A549 (cell line): ENCODE measurements around the gene ISLR2. TPM values are rescaled to one million over a fixed set of nuclear protein-coding genes. Genes with fewer than 3 reads are reported as not detected.

Experiments
- ATAC-seq, 2 experiments: fragments of 200-7000 bp in 1 of 2; fragments of >200 bp in 1 of 2; cut with Nextera tagmentation in 1 of 2; cut with Tn5 transposase in 1 of 2; 3 replicates each; pipeline versions ENCODE4 v1.8.0 to v1.9.1; 2018 to 2020; ENCODE audit warnings: mild to moderate bottlenecking in 1 of 2, moderate library complexity in 1 of 2
- CTCF ChIA-PET: fragments of 300-600 bp; sonication (Branson Sonifier 250); formaldehyde crosslinking; extraction: SDS; loops from one replicate; lab custom pipeline; 2021; ENCODE audit warnings: antibody characterized with exemption, inconsistent platforms; lab: Yijun Ruan, JAX
- POLR2A ChIA-PET: fragments of 350-600 bp; formaldehyde crosslinking; extraction: SDS; loops from one replicate; lab custom pipeline; 2021; ENCODE audit warnings: antibody characterized with exemption, inconsistent platforms; lab: Yijun Ruan, JAX
- DNase-seq, 2 experiments: peaks; one replicate each; pipeline versions ENCODE4 v3.0.0 to v3.0.0-alpha.2; 2011 to 2016; ENCODE audit warnings: low read depth in 1 of 2, low spot score in 1 of 2
- FAIRE-seq: peaks from 2 replicates; lab custom pipeline; 2011; peaks lifted over from hg19 to GRCh38; lab: Jason Lieb, UNC
- H3K27ac ChIP-seq, 2 experiments: fragments of >200 bp; sonication (Bioruptor Twin); formaldehyde crosslinking; 3 replicates each; pipeline ENCODE4 v1.5.1; 2016 to 2017
- H3K4me1 ChIP-seq: fragments of >200 bp; sonication (Bioruptor Twin); formaldehyde crosslinking; 3 replicates; pipeline ENCODE4 v1.6.1; 2016
- H3K4me2 ChIP-seq: fragments of >200 bp; sonication (Bioruptor Twin); formaldehyde crosslinking; 3 replicates; pipeline ENCODE4 v1.6.1; 2016
- H3K4me3 ChIP-seq: fragments of >200 bp; sonication (Bioruptor Twin); formaldehyde crosslinking; 3 replicates; pipeline ENCODE4 v1.5.1; 2016
- H3K9me3 ChIP-seq: fragments of >200 bp; sonication (Bioruptor Twin); formaldehyde crosslinking; 3 replicates; pipeline ENCODE4 v1.6.1; 2016
- BCL3 ChIP-seq: fragments of >200 bp; sonication (Bioruptor Twin); formaldehyde crosslinking; IDR thresholded peaks from 3 replicates; pipeline ENCODE4 v1.6.1; 2016
- HDAC2 ChIP-seq: fragments of 200-600 bp; sonication (generic); IDR thresholded peaks from 2 replicates; pipeline ENCODE4 v1.6.1; 2016
- HES2 ChIP-seq: fragments of >200 bp; sonication (Bioruptor Twin); formaldehyde crosslinking; IDR thresholded peaks from 2 replicates; pipeline ENCODE4 v1.6.1; 2016
- HMGXB4 ChIP-seq: fragments of 250-450 bp; sonication (Bioruptor Pico); IDR thresholded peaks from 2 replicates; pipeline ENCODE4 v1.5.0; 2021; ENCODE audit warnings: mild to moderate bottlenecking, moderate library complexity, borderline replicate concordance
- HOXA7 ChIP-seq: fragments of 250-450 bp; sonication (Bioruptor Pico); IDR thresholded peaks from 2 replicates; pipeline ENCODE4 v1.5.0; 2020; ENCODE audit warnings: mild to moderate bottlenecking, moderate library complexity
- KDM1A ChIP-seq: fragments of 200-600 bp; sonication (generic); IDR thresholded peaks from 2 replicates; pipeline ENCODE4 v1.6.1; 2016; ENCODE audit warnings: low read depth, mild to moderate bottlenecking
- MAFK ChIP-seq: fragments of 450-650 bp; IDR thresholded peaks from 2 replicates; pipeline ENCODE4 v1.6.1; 2014; ENCODE audit not compliant: partially characterized antibody
- MAZ ChIP-seq: fragments of 150-350 bp; IDR thresholded peaks from 2 replicates; pipeline ENCODE4 v1.6.1; 2014; ENCODE audit warnings: antibody characterized with exemption, low read depth, low read length, borderline replicate concordance
- MYC ChIP-seq: IDR thresholded peaks from 2 replicates; pipeline ENCODE4 v1.6.1; 2012; ENCODE audit warnings: mild to moderate bottlenecking, inconsistent platforms, low read length, improper control_type of control experiment, borderline replicate concordance
- NR3C1 ChIP-seq: fragments of >200 bp; sonication (Bioruptor Twin); formaldehyde crosslinking; IDR thresholded peaks from 3 replicates; pipeline ENCODE4 v1.6.1; 2017
- PHF8 ChIP-seq: fragments of 200-600 bp; sonication (generic); IDR thresholded peaks from 2 replicates; pipeline ENCODE4 v1.6.1; 2016; ENCODE audit warnings: low read depth, mild to moderate bottlenecking, antibody characterized with exemption, moderate library complexity, borderline replicate concordance
- RAD21 ChIP-seq, 2 experiments: fragments of >200 bp in 1 of 2; sonication (Bioruptor Twin) in 1 of 2; formaldehyde crosslinking in 1 of 2; IDR thresholded peaks in 1 of 2; conservative IDR thresholded peaks in 1 of 2; 2 replicates in 1 of 2; 3 replicates in 1 of 2; pipeline ENCODE4 v1.6.1; 2012 to 2018; ENCODE audit warnings: inconsistent platforms in 1 of 2
- RARB ChIP-seq: fragments of 250-450 bp; sonication (Bioruptor Pico); IDR thresholded peaks from 2 replicates; pipeline ENCODE4 v1.8.0; 2021; ENCODE audit warnings: mild to moderate bottlenecking, moderate library complexity
- RCOR1 ChIP-seq: fragments of 150-350 bp; IDR thresholded peaks from 2 replicates; pipeline ENCODE4 v1.6.1; 2014; ENCODE audit warnings: antibody characterized with exemption, low read length, low read depth
- REST ChIP-seq: fragments of 200-600 bp; sonication (generic); IDR thresholded peaks from 2 replicates; pipeline ENCODE4 v1.6.1; 2016; ENCODE audit warnings: antibody characterized with exemption, mild to moderate bottlenecking, moderate library complexity
- SREBF2 ChIP-seq: fragments of 450-650 bp; IDR thresholded peaks from 2 replicates; pipeline ENCODE4 v1.6.1; 2014; ENCODE audit warnings: mild to moderate bottlenecking, moderate library complexity
- TFCP2L1 ChIP-seq: fragments of 250-450 bp; sonication (Bioruptor Pico); IDR thresholded peaks from 2 replicates; pipeline ENCODE4 v1.5.0; 2021; ENCODE audit warnings: mild to moderate bottlenecking
- USF2 ChIP-seq: fragments of 450-650 bp; IDR thresholded peaks from 2 replicates; pipeline ENCODE4 v1.6.1; 2014; ENCODE audit warnings: antibody characterized with exemption
- ZC3H11A ChIP-seq: fragments of 450-650 bp; IDR thresholded peaks from 2 replicates; pipeline ENCODE4 v1.6.1; 2014; ENCODE audit warnings: antibody characterized with exemption, mild to moderate bottlenecking
- ZFP36 ChIP-seq: fragments of 450-650 bp; IDR thresholded peaks from 2 replicates; pipeline ENCODE4 v1.6.1; 2014; ENCODE audit warnings: borderline replicate concordance; ENCODE audit not compliant: partially characterized antibody
- WGBS: methylation state at CpG from one replicate; pipeline ENCODE4 v1.1.6; 2017; ENCODE audit errors: missing lambda C conversion rate; 5-methylcytosine and 5-hydroxymethylcytosine counted together
- polyA plus RNA-seq, 4 experiments: library from polyadenylated mRNA; depleted of rRNA in 3 of 4; stranded (reverse); fragments of >200 nt; fragmentation: RNase III in 1 of 4; extraction: RNeasy Plus Mini Kit Qiagen cat#74134 plus additional on column Dnase treatment in 1 of 4; gene quantifications; 2 replicates in 3 of 4; 3 replicates in 1 of 4; pipeline ENCODE4 v1.2.3, GENCODE V29; 2011 to 2017

Gene ISLR2
- polyA plus RNA-seq, 2 of the 4 experiments (the other 2 are of a cell fraction) = 0.12 to 0.17 TPM

- no peak for DNase-seq
- peak overlapping the region; percentile 21; the same call in 2 of the 3 replicates for H3K4me2 ChIP-seq
- no peaks in the 10 kb centered on the region for H3K9me3 ChIP-seq
- H3K27ac ChIP-seq = peak overlapping the region in 1 of 2 experiments; percentile 79; a peak in 4 of 6 replicates
- CTCF ChIA-PET = interaction anchor here (0.6 to 1.8 kb wide), 6 partner anchors 11 to 150 kb away, joined by 3 to 5 read pairs (median 4); no protein-coding TSS in a partner anchor
- no peak overlapping the region for H3K4me3 ChIP-seq
- no peak for TF ChIP-seq PHF8
- no peak for TF ChIP-seq REST
- no peak for TF ChIP-seq SREBF2
- TF ChIP-seq USF2 = no peak
- no peak for TF ChIP-seq RAD21 (conservative IDR thresholded peaks at IDR 0.05 in 1 of 2, IDR thresholded peaks at IDR 0.05 in 1 of 2)
- TF ChIP-seq HES2 = no peak
- TF ChIP-seq HOXA7 (CRISPR knock-in tag) = no peak
- TF ChIP-seq NR3C1 = no peak
- no peak for TF ChIP-seq BCL3
- no peak for TF ChIP-seq MAZ
- TF ChIP-seq ZC3H11A = no peak
- TF ChIP-seq, all 56 proteins: peak for 0
- POLR2A ChIA-PET = interaction anchor here (0.6 to 1.3 kb wide), 3 partner anchors 28 to 63 kb away, joined by 3 to 5 read pairs (median 5); partner anchors contain the start of genes CCDC33 and STRA6
- FAIRE-seq = no peak
- WGBS = 77% methylated on average over 10 of the region's 13 CpGs
- peaks cover 31% of the 10 kb centered on the region for H3K4me1 ChIP-seq
- 0 out of 6 replicates have a peak, but pooled peaks of 1 of the 2 experiments have one; percentile 8 for ATAC-seq
Measured at GRCh38 chr15:74172701-74173379, 42.5 kb downstream of the ISLR2 start.

GRCh38 chr15:74173380-74174218, 43.2 kb downstream of the ISLR2 start, which contains the start of gene ISLR:
Gene ISLR (plus strand): TSS chr15:74173710. CDS start chr15:74174859, 1,149 bp downstream.
- TF ChIP-seq RARB (CRISPR knock-in tag) (no peak), KDM1A (no peak), HMGXB4 (CRISPR knock-in tag) (no peak), ZFP36 (no peak), MYC (no peak), RCOR1 (no peak), HDAC2 (no peak), TFCP2L1 (CRISPR knock-in tag) (no peak), MAFK (no peak), MAZ (no peak)
- no peak for FAIRE-seq
- ChIA-PET POLR2A (interaction anchor here (0.6 to 1.4 kb wide), 5 partner anchors 29 to 134 kb away, joined by 3 to 5 read pairs (median 3); partner anchors contain the start of genes CCDC33, ISLR2 and STRA6), CTCF (interaction anchor here (1.0 to 1.8 kb wide), 4 partner anchors 18 to 149 kb away, joined by 3 to 5 read pairs (median 4); no protein-coding TSS in a partner anchor)
- peaks cover 39% of the 10 kb centered on the region for H3K4me1 ChIP-seq
- no peaks in the 10 kb centered on the region for H3K9me3 ChIP-seq
- peak within 1 kb of the TSS; percentile 21; the same call in 2 of the 3 replicates for H3K4me2 ChIP-seq
- peak within 1 kb of the TSS in 1 of 2 experiments; percentile 79; a peak in 4 of 6 replicates for H3K27ac ChIP-seq
- peak in 1 of 2 experiments; percentile 4; a peak in 2 of 6 replicates for ATAC-seq
- no peak for DNase-seq
- H3K4me3 ChIP-seq = no peak within 1 kb of the TSS
- WGBS = 77% methylated on average over 18 of the region's 20 CpGs
